H1 (cell line): ENCODE data around the gene LAMC3. TPM values are rescaled to one million over a fixed set of nuclear protein-coding genes. Genes with fewer than 3 reads are reported as not detected.
A peak's percentile ranks its signal among the peaks of the same experiment; 100 is the strongest.

Source experiments
- CTCF ChIA-PET: fragments of 300-600 bp; sonication (Branson Sonifier 250); formaldehyde crosslinking; loops from one replicate; lab custom pipeline; 2021; ENCODE audit not compliant: partially characterized antibody; lab: Charles Lee
- POLR2A ChIA-PET: fragments of 300-600 bp; sonication (Branson Sonifier 250); formaldehyde crosslinking; loops from one replicate; lab custom pipeline; 2021; ENCODE audit warnings: inconsistent platforms; ENCODE audit not compliant: partially characterized antibody; lab: Charles Lee
- DNase-seq, 2 experiments: peaks; one replicate each; pipeline versions ENCODE4 v3.0.0 to v3.0.0-alpha.2; 2010 to 2022; ENCODE audit warnings: low spot score in 2 of 2, low read depth in 1 of 2, mixed read lengths in 1 of 2
- FAIRE-seq: peaks from 2 replicates; lab custom pipeline; 2011; peaks lifted over from hg19 to GRCh38; lab: Jason Lieb, UNC
- H2AFZ ChIP-seq: 2 replicates; pipeline ENCODE4 v1.8.1; 2012; ENCODE audit warnings: low read length, inconsistent platforms
- H2AK5ac ChIP-seq: 2 replicates; pipeline ENCODE4 v1.6.1; 2013; ENCODE audit warnings: low read depth, low read length
- H2BK120ac ChIP-seq: replicated peaks from 2 replicates; pipeline ENCODE3; 2013; ENCODE audit warnings: low read depth, low read length, inconsistent platforms
- H2BK12ac ChIP-seq: 2 replicates; pipeline ENCODE4 v1.6.1; 2013; ENCODE audit warnings: low read depth, low read length
- H2BK15ac ChIP-seq: 2 replicates; pipeline ENCODE4 v1.6.1; 2013; ENCODE audit warnings: low read length
- H2BK20ac ChIP-seq: 2 replicates; pipeline ENCODE4 v1.6.1; 2013; ENCODE audit warnings: low read length
- H2BK5ac ChIP-seq: 2 replicates; pipeline ENCODE4 v1.6.1; 2013; ENCODE audit warnings: low read depth, low read length
- H3K14ac ChIP-seq: 2 replicates; pipeline ENCODE4 v1.6.1; 2013; ENCODE audit warnings: inconsistent platforms; ENCODE audit not compliant: insufficient read length
- H3K18ac ChIP-seq: 2 replicates; pipeline ENCODE4 v1.6.1; 2013; ENCODE audit warnings: low read length; ENCODE audit errors: extremely low read depth
- H3K23ac ChIP-seq: 2 replicates; pipeline ENCODE4 v1.6.1; 2013; ENCODE audit warnings: inconsistent platforms; ENCODE audit not compliant: insufficient read length
- H3K23me2 ChIP-seq: 2 replicates; pipeline ENCODE4 v1.6.1; 2013; ENCODE audit warnings: low read depth, low read length
- H3K27ac ChIP-seq: 2 replicates; pipeline ENCODE4 v1.6.1; 2011; ENCODE audit warnings: low read depth, low read length, inconsistent platforms
- H3K27me3 ChIP-seq, 4 experiments: replicated peaks in 1 of 4; 1 replicate in 1 of 4; 2 replicates in 3 of 4; pipeline versions ENCODE4 v1.6.1 to v1.8.1; 2011 to 2013; ENCODE audit warnings: low read length in 3 of 4, mild to moderate bottlenecking in 3 of 4, inconsistent platforms in 2 of 4, mixed read lengths in 2 of 4, moderate library complexity in 1 of 4; ENCODE audit not compliant: control insufficient read depth in 3 of 4, insufficient read depth in 3 of 4; ENCODE audit errors: extremely low read depth in 1 of 4
- H3K36me3 ChIP-seq, 4 experiments: 2 replicates each; pipeline versions ENCODE4 v1.6.1 to v1.8.1; 2011 to 2013; ENCODE audit warnings: mild to moderate bottlenecking in 4 of 4, low read length in 3 of 4, moderate library complexity in 2 of 4, control low read depth in 1 of 4, inconsistent platforms in 1 of 4; ENCODE audit not compliant: insufficient read depth in 4 of 4, control insufficient read depth in 2 of 4
- H3K4ac ChIP-seq: replicated peaks from 2 replicates; pipeline ENCODE3; 2013; ENCODE audit warnings: low read length, low read depth, mixed read lengths, inconsistent platforms; ENCODE audit not compliant: insufficient read length
- H3K4me1 ChIP-seq, 4 experiments: replicated peaks in 1 of 4; 1 replicate in 1 of 4; 2 replicates in 3 of 4; pipeline versions ENCODE4 v1.6.1 to v1.8.1; 2011 to 2013; ENCODE audit warnings: low read length in 3 of 4, inconsistent platforms in 2 of 4, mixed read lengths in 1 of 4; ENCODE audit not compliant: insufficient read depth in 4 of 4, control insufficient read depth in 3 of 4
- H3K4me2 ChIP-seq, 2 experiments: 2 replicates each; pipeline versions ENCODE4 v1.6.1 to v1.8.1; 2011 to 2013; ENCODE audit warnings: low read depth in 2 of 2, low read length in 2 of 2, control low read depth in 1 of 2, inconsistent platforms in 1 of 2, mild to moderate bottlenecking in 1 of 2; ENCODE audit not compliant: insufficient read depth in 1 of 2
- H3K4me3 ChIP-seq, 4 experiments: fragments of 200-600, 300-600 bp in 1 of 4; sonication (generic), shearing (Covaris generic), sonication (Bioruptor Twin) in 1 of 4; 2 replicates each; pipeline versions ENCODE4 v1.5.1 to v1.8.1; 2011 to 2016; ENCODE audit warnings: low read length in 4 of 4, low read depth in 3 of 4, control low read depth in 2 of 4, inconsistent platforms in 2 of 4, mild to moderate bottlenecking in 2 of 4, mixed read lengths in 1 of 4, moderate library complexity in 1 of 4; ENCODE audit not compliant: insufficient read depth in 2 of 4; ENCODE audit errors: extremely low read depth in 1 of 4
- H3K56ac ChIP-seq: replicated peaks from 2 replicates; pipeline ENCODE3; 2013; ENCODE audit warnings: low read depth, mild to moderate bottlenecking, mixed read lengths, low read length, inconsistent platforms; ENCODE audit not compliant: insufficient read length
- H3K79me1 ChIP-seq: 2 replicates; pipeline ENCODE4 v1.6.1; 2013; ENCODE audit warnings: low read depth, low read length, control low read depth
- H3K79me2 ChIP-seq, 2 experiments: 2 replicates each; pipeline versions ENCODE4 v1.6.1 to v1.8.1; 2012 to 2013; ENCODE audit warnings: low read length in 2 of 2, mild to moderate bottlenecking in 2 of 2, inconsistent platforms in 1 of 2; ENCODE audit not compliant: insufficient read depth in 2 of 2, control insufficient read depth in 1 of 2
- H3K9ac ChIP-seq, 4 experiments: replicated peaks in 1 of 4; 1 replicate in 1 of 4; 2 replicates in 3 of 4; pipeline versions ENCODE4 v1.6.1 to v1.8.1; 2011 to 2013; ENCODE audit warnings: low read depth in 3 of 4, low read length in 3 of 4, control low read depth in 2 of 4, mild to moderate bottlenecking in 2 of 4, moderate library complexity in 2 of 4, inconsistent platforms in 1 of 4; ENCODE audit errors: extremely low read depth in 1 of 4
- H3K9me3 ChIP-seq, 2 experiments: 2 replicates each; pipeline versions ENCODE4 v1.6.1 to v1.8.1; 2012 to 2013; ENCODE audit warnings: mild to moderate bottlenecking in 2 of 2, moderate library complexity in 2 of 2, control low read depth in 1 of 2, inconsistent platforms in 1 of 2, low read depth in 1 of 2, low read length in 1 of 2, mixed read lengths in 1 of 2; ENCODE audit not compliant: insufficient read depth in 2 of 2
- H4K20me1 ChIP-seq, 2 experiments: replicated peaks in 1 of 2; 2 replicates each; pipeline versions ENCODE3 to v1.8.1; 2011 to 2013; ENCODE audit warnings: inconsistent platforms in 2 of 2, low read length in 2 of 2, mild to moderate bottlenecking in 1 of 2; ENCODE audit not compliant: insufficient read depth in 2 of 2, control insufficient read depth in 1 of 2
- H4K5ac ChIP-seq: 2 replicates; pipeline ENCODE4 v1.6.1; 2013; ENCODE audit warnings: low read length, low read depth, mixed read lengths, inconsistent platforms; ENCODE audit not compliant: insufficient read length
- H4K8ac ChIP-seq: 2 replicates; pipeline ENCODE4 v1.8.0; 2013; ENCODE audit warnings: mild to moderate bottlenecking, moderate library complexity, low read length, inconsistent platforms; ENCODE audit not compliant: insufficient read depth; ENCODE audit errors: extremely low read depth
- H4K91ac ChIP-seq: replicated peaks from 2 replicates; pipeline ENCODE3; 2013; ENCODE audit warnings: low read length, mixed read lengths, inconsistent platforms; ENCODE audit not compliant: insufficient read length
- CHD1 ChIP-seq: IDR thresholded peaks from 2 replicates; pipeline ENCODE4 v1.6.1; 2012; ENCODE audit warnings: low read depth, low read length, improper control_type of control experiment
- TCF12 ChIP-seq: IDR thresholded peaks from 2 replicates; pipeline ENCODE4 v1.6.1; 2011; ENCODE audit warnings: low read depth, mild to moderate bottlenecking, low read length
- WGBS, 2 experiments: shearing (Covaris generic) in 1 of 2; methylation state at CpG; one replicate each; pipeline versions ENCODE4 v1.1.6 to v1.1.7; 2013 to 2015; ENCODE audit warnings: low lambda C conversion rate in 2 of 2, mixed read lengths in 2 of 2, inconsistent platforms in 1 of 2, low coverage in 1 of 2, missing lambda C conversion rate in 1 of 2; ENCODE audit not compliant: insufficient replicate concordance in 2 of 2, insufficient coverage in 1 of 2, insufficient read length in 1 of 2; ENCODE audit errors: extremely low coverage in 1 of 2, missing lambda C conversion rate in 1 of 2; 5-methylcytosine and 5-hydroxymethylcytosine counted together
- polyA plus RNA-seq, 7 experiments: library from polyadenylated mRNA; depleted of rRNA in 3 of 7; stranded (reverse) in 5 of 7; unstranded in 2 of 7; fragments of >200 nt in 5 of 7; fragments of 200-250 nt in 2 of 7; gene quantifications; 1 replicate in 5 of 7; 2 replicates in 1 of 7; 4 replicates in 1 of 7; pipeline versions ENCODE4 v1.2.1 to v1.2.3, GENCODE V29; 2011 to 2013; ENCODE audit warnings: missing spikeins in 2 of 7, mixed read lengths in 2 of 7
- total RNA-seq: library from RNA; stranded (reverse); fragmentation: NEBNext Ultra II Directional; extraction: Animal tissue kit (Norgen Biotek cat#: 25700); gene quantifications from 2 replicates; pipeline ENCODE4 v1.2.1, GENCODE V29; 2021

The LAMC3 gene
- total and polyA plus RNA-seq, 2 of the 8 experiments (the other 6 are each of a cell fraction or from before 2014, with no cell fraction given) = 9.3 to 12.3 TPM

- Histone ChIP-seq H2BK20ac (no peak overlapping the region), H4K20me1 (no peaks in the 10 kb centered on the region), H2BK15ac (no peak overlapping the region), H3K27me3 (no peaks in the 10 kb centered on the region), H3K14ac (no peak overlapping the region), H3K9ac (no peak overlapping the region), H4K91ac (peak overlapping the region; percentile 55), H3K36me3 (no peaks in the 10 kb centered on the region), H4K5ac (no peak overlapping the region), H3K27ac (no peak overlapping the region), H2BK120ac (no peak overlapping the region), H2BK12ac (no peak overlapping the region), H3K4ac (no peak overlapping the region), H3K23me2 (no peaks in the 10 kb centered on the region), H3K79me2 (no peaks in the 10 kb centered on the region), H3K23ac (no peak overlapping the region), H4K8ac (peak overlapping the region; percentile 66), H3K18ac (no peak overlapping the region), H3K9me3 (no peaks in the 10 kb centered on the region), H3K4me2 (no peak overlapping the region), H2AK5ac (no peak overlapping the region), H3K79me1 (no peaks in the 10 kb centered on the region), H3K56ac (no peak overlapping the region), H3K4me3 (no peak overlapping the region), H2BK5ac (no peak overlapping the region), H2AFZ (no peak overlapping the region), H3K4me1 (no peaks in the 10 kb centered on the region)
- FAIRE-seq (no peak), DNase-seq (no peak)
- WGBS, 2 experiments = 87% methylated on average over 10 of the region's 14 CpGs; no CpG with 5 or more reads in 1 of the 2 experiments
- POLR2A ChIA-PET = interaction anchor here (0.7 to 1.8 kb wide), 3 partner anchors 13 to 66 kb away, joined by 3 to 4 read pairs (median 3); no protein-coding TSS in a partner anchor
- TF ChIP-seq CHD1 (no peak), TCF12 (no peak)
- CTCF ChIA-PET = interaction anchor here (0.6 to 6.9 kb wide), 11 partner anchors 9 to 1027 kb away, joined by 3 to 52 read pairs (median 6); no protein-coding TSS in a partner anchor
These were observed 25.3 kb downstream of the LAMC3 start for GRCh38 chr9:131034268-131034667.
